Osteoblast (primary cell): ENCODE data around the gene CSHL1. TPM values are rescaled to one million over a fixed set of nuclear protein-coding genes. Genes with fewer than 3 reads are reported as not detected.
"Not testable (repeated sequence)": the region's sequence is repeated elsewhere in the genome, so short reads cannot be mapped to it uniquely, and the experiment has no call there.

Source experiments
- DNase-seq: peaks from one replicate; pipeline ENCODE4 v3.0.0; 2011; ENCODE audit warnings: low spot score, mixed read lengths; ENCODE audit not compliant: insufficient read length; ENCODE audit errors: missing footprints
- H2AFZ ChIP-seq: 2 replicates; pipeline ENCODE4 v1.6.0; 2011; ENCODE audit warnings: mild to moderate bottlenecking, low read length
- H3K27ac ChIP-seq: 2 replicates; pipeline ENCODE4 v1.5.1; 2011; ENCODE audit warnings: mild to moderate bottlenecking, low read depth, low read length, moderate library complexity
- H3K27me3 ChIP-seq: 2 replicates; pipeline ENCODE4 v1.6.0; 2012; ENCODE audit warnings: mild to moderate bottlenecking, control low read depth, inconsistent platforms, low read length, moderate library complexity; ENCODE audit not compliant: insufficient read depth
- H3K36me3 ChIP-seq: 2 replicates; pipeline ENCODE4 v1.5.1; 2011; ENCODE audit warnings: mild to moderate bottlenecking, low read length, control low read depth, moderate library complexity; ENCODE audit not compliant: insufficient read depth
- H3K4me1 ChIP-seq: 2 replicates; pipeline ENCODE4 v1.5.1; 2011; ENCODE audit warnings: mild to moderate bottlenecking, low read length, control low read depth, moderate library complexity; ENCODE audit not compliant: insufficient read depth
- H3K4me2 ChIP-seq: 2 replicates; pipeline ENCODE4 v1.6.0; 2011; ENCODE audit warnings: mild to moderate bottlenecking, low read length; ENCODE audit not compliant: insufficient read depth
- H3K4me3 ChIP-seq: fragments of 200-600 bp; sonication (generic); 3 replicates; pipeline ENCODE4 v1.5.1; 2012; ENCODE audit warnings: mild to moderate bottlenecking, low read length, inconsistent platforms; ENCODE audit not compliant: insufficient read depth
- H3K79me2 ChIP-seq: 2 replicates; pipeline ENCODE4 v1.6.0; 2012; ENCODE audit warnings: mild to moderate bottlenecking, low read length, control low read depth, inconsistent platforms; ENCODE audit not compliant: insufficient read depth
- H3K9me3 ChIP-seq: 2 replicates; pipeline ENCODE4 v1.5.1; 2011; ENCODE audit warnings: low read depth, low read length, control low read depth
- H4K20me1 ChIP-seq: 2 replicates; pipeline ENCODE4 v1.6.0; 2012; ENCODE audit warnings: mild to moderate bottlenecking, low read length, control low read depth; ENCODE audit not compliant: insufficient read depth
- total RNA-seq: library from RNA; depleted of rRNA; stranded (reverse); fragments of >200 nt; gene quantifications from 2 replicates; pipeline ENCODE4 v1.2.3, GENCODE V29; 2012
- TF ChIP-seq, protein P1 (sequence below): IDR thresholded peaks from 2 replicates; pipeline ENCODE4 v1.5.1; 2011; ENCODE audit warnings: mild to moderate bottlenecking, low read depth, low read length, moderate library complexity; ENCODE audit errors: extremely low read depth

Gene CSHL1
- total RNA-seq, 1 donor, result not detected

DNA sequence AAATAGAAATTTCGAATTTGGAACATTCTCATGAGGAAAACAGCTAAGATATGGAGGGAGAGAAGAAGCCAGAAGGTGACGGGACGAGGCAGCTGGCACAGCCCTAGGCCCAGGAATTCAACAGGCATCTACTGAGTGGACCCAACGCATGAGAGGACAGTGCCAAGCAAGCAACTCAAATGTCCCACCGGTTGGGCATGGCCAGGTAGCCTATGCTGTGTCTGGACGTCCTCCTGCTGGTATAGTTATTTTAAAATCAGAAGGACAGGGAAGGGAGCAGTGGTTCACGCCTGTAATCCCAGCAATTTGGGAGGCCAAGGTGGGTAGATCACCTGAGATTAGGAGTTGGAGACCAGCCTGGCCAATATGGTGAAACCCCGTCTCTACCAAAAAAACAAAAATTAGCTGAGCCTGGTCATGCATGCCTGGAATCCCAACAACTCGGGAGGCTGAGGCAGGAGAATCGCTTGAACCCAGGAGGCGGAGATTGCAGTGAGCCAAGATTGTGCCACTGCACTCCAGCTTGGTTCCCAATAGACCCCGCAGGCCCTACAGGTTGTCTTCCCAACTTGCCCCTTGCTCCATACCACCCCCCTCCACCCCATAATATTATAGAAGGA is 5.6 kb upstream of the CSHL1 start:
- Histone ChIP-seq H3K4me3 (no peak overlapping the region), H3K27ac (no peak overlapping the region), H3K36me3 (no peaks in the 10 kb centered on the region), H3K27me3 (peaks cover 11% of the 10 kb centered on the region), H3K4me2 (no peak overlapping the region), H4K20me1 (no peaks in the 10 kb centered on the region), H2AFZ (no peak overlapping the region), H3K79me2 (no peaks in the 10 kb centered on the region), H3K4me1 (no peaks in the 10 kb centered on the region), H3K9me3 (no peaks in the 10 kb centered on the region)
- no peak for DNase-seq
- TF ChIP-seq, protein P1, sequence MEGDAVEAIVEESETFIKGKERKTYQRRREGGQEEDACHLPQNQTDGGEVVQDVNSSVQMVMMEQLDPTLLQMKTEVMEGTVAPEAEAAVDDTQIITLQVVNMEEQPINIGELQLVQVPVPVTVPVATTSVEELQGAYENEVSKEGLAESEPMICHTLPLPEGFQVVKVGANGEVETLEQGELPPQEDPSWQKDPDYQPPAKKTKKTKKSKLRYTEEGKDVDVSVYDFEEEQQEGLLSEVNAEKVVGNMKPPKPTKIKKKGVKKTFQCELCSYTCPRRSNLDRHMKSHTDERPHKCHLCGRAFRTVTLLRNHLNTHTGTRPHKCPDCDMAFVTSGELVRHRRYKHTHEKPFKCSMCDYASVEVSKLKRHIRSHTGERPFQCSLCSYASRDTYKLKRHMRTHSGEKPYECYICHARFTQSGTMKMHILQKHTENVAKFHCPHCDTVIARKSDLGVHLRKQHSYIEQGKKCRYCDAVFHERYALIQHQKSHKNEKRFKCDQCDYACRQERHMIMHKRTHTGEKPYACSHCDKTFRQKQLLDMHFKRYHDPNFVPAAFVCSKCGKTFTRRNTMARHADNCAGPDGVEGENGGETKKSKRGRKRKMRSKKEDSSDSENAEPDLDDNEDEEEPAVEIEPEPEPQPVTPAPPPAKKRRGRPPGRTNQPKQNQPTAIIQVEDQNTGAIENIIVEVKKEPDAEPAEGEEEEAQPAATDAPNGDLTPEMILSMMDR, result no peak

DNA sequence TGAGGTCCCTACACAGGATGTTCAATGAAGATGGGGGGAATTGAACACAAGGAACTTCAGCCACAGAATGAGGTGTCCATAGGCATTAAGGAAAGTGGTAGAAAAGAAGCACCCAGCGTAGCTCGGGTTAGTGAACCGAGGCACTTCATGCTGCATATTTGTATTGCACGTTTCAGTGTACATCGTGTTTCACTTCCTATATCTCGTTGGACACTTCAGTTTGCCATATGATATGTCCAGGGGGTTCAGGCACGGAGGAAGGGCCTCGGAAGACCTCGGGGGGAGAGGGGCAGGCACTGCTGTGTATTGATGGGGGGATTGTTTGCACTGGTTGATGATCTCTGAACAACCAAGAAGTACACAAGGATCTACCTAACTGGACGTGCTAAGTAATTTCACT is 4.7 kb upstream of the CSHL1 start:
- not testable (repeated sequence) for H3K9me3 ChIP-seq, H3K79me2 ChIP-seq, H3K4me2 ChIP-seq, H3K36me3 ChIP-seq, H3K27ac ChIP-seq, DNase-seq, H4K20me1 ChIP-seq, H2AFZ ChIP-seq, H3K4me3 ChIP-seq, H3K4me1 ChIP-seq
- peaks cover 11% of the 10 kb centered on the region for H3K27me3 ChIP-seq

DNA sequence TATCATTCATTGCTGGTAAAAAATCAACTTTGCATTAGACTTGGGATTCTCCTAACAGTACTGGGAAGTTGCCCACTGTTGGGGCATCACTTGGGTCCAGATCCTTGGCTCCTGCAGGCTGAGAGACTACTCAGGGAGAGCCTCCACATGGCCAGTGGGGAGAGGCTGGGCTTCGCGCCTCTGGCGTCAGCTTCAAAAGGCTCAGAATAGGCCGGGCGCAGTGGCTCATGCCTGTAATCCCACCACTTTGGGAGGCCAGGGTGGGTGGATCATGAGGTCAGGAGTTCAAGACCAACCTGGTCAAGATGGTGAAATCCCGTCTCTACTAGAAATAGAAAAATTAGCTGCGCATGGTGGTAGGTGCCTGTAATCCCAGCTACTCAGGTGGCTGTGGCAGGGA is 3.4 kb upstream of the CSHL1 start:
- Histone ChIP-seq H2AFZ (no peak overlapping the region), H3K27ac (no peak overlapping the region), H3K4me3 (no peak overlapping the region), H3K79me2 (no peaks in the 10 kb centered on the region), H4K20me1 (no peaks in the 10 kb centered on the region), H3K9me3 (no peaks in the 10 kb centered on the region), H3K4me2 (no peak overlapping the region), H3K4me1 (no peaks in the 10 kb centered on the region), H3K27me3 (peaks cover 11% of the 10 kb centered on the region), H3K36me3 (no peaks in the 10 kb centered on the region)
- TF ChIP-seq, protein P1, result no peak
- DNase-seq, result no peak

DNA sequence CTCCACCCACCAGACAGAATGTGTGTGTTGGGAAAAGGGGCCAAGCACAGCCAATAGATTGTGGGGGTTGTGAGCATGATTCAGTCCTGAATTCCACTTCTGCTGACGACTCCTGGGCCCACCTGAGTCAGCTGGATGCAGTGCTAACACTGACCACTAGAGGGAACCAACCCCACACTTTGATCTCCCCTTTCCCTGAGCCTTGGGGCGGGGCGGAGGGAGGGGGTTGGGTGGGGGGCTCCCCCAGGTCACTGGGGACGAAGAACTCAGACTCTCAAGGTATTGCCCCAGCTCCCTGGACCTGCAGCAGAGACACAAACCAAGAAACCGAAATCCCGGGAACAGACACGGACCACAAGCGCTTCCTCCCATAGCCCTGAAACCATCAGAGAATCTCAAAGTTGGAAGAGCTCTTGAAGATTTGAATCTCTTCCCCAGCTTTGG is 621 bp upstream of the CSHL1 start:
- Histone ChIP-seq H3K4me1 (no peaks in the 10 kb centered on the region), H3K27ac (no peak overlapping the region), H2AFZ (no peak overlapping the region), H3K9me3 (no peaks in the 10 kb centered on the region), H3K36me3 (no peaks in the 10 kb centered on the region), H3K4me2 (no peak overlapping the region), H3K79me2 (no peaks in the 10 kb centered on the region), H3K4me3 (no peak overlapping the region), H4K20me1 (no peaks in the 10 kb centered on the region), H3K27me3 (peaks cover 7% of the 10 kb centered on the region)
- peak; percentile 92 for DNase-seq
- TF ChIP-seq, protein P1, result peak; percentile 54
